HS-5 (cell line): ENCODE measurements around the gene ABCA2.
"Not testable (repeated sequence)": the region's sequence is repeated elsewhere in the genome, so short reads cannot be mapped to it uniquely, and the experiment has no call there.

Experiments used
- DNase-seq: peaks from one replicate; pipeline ENCODE4 v3.0.0-alpha.2; 2012; ENCODE audit warnings: low read depth

Gene ABCA2

GRCh38 chr9:137044502-137045177 is 16.6 kb upstream of the ABCA2 start:
- no peak for DNase-seq

- DNase-seq = no peak
Observed at GRCh38 chr9:137044037-137044436, 16.0 kb upstream of the ABCA2 start.

- DNase-seq = no peak
Observed at GRCh38 chr9:137042751-137043727, 15.0 kb upstream of the ABCA2 start.

DNA sequence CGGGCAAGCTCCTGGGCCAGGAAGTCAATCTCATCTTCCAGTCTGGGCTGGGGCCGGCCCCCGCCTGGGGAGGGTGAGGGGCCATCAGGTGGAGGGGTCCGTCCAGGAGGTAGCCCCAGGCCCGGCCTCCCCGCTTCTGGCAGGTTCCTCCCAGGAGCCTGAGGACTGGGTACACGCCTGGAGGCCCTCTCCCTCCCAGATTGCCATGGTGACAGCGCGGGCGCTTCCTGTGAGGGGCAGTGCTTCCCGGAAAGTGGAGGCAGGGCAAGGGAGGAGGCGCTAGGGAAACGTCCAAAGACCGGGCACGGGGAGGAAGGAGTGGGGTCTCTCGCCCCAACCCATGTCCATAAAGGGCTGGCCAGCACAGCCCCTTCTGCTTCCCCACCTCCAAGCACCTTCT is 13.1 kb upstream of the ABCA2 start:
- no peak for DNase-seq

GRCh38 chr9:137040568-137040967 is 12.5 kb upstream of the ABCA2 start:
- no peak for DNase-seq

- no peak for DNase-seq
Observed at GRCh38 chr9:137039611-137040366, 11.8 kb upstream of the ABCA2 start.

DNA sequence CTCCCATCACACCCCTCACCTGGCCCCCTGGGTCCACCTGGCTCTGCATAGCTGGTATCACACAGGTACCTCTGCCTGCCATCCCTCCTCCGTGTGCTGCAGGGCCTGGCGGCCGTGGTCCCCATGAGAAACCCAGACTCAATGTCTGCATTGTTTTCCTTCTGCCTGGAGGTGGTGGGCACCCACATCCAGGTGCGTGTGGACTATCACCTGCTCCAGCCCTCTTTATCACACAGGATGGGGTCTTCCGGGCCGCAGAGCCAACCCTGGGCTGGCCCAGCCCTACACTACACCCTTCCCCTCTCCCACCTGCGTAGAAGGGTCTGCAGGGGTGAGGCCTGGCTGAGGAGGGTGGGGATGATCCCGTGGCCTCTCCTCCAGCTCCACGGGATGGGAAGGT is 10.9 kb upstream of the ABCA2 start:
- DNase-seq = no peak

GRCh38 chr9:137037483-137037882 is 9.4 kb upstream of the ABCA2 start:
- DNase-seq = no peak

DNA sequence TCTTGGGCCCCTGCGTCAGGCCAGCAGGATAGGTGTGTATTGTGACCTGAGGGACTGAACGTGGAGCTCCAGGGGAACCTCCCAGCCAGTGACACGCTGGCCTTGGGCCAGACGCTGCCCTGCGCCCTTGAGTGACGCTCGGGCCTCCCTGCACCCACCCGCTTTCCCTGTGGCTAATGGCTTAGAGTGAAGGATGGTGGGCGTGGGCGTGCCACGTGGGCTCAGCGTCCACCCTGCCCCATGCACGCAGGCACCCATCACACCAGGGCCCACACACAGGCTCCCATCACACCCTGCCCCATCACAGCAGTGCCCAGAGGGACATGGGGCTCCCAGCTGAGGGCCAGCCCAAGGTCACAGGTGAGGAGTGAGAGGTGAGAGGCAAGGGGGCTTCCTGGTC is 9.0 kb upstream of the ABCA2 start:
- DNase-seq = no peak

GRCh38 chr9:137035937-137036336 is 7.9 kb upstream of the ABCA2 start:
- no peak for DNase-seq

DNA sequence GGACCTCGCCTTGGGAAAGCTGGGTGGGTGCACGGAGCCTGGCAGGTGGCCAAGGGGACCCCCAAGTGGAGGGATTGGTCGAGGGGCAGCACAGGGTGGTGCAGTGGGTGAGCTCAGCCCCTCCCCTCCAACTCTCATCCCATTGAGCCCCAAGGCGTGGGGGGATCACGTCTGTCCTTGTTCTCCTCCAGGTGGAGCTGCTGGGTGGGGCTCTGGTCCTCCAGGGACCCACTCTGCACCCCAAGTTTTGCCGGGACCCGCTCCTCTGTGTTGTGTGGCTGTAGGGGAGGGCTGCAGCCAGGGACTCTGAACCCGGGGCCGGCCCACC is 7.4 kb upstream of the ABCA2 start:
- no peak for DNase-seq

- no peak for DNase-seq
Observed at GRCh38 chr9:137034709-137035506, 6.9 kb upstream of the ABCA2 start.

- no peak for DNase-seq
Observed at GRCh38 chr9:137034039-137034708, 6.1 kb upstream of the ABCA2 start.

DNA sequence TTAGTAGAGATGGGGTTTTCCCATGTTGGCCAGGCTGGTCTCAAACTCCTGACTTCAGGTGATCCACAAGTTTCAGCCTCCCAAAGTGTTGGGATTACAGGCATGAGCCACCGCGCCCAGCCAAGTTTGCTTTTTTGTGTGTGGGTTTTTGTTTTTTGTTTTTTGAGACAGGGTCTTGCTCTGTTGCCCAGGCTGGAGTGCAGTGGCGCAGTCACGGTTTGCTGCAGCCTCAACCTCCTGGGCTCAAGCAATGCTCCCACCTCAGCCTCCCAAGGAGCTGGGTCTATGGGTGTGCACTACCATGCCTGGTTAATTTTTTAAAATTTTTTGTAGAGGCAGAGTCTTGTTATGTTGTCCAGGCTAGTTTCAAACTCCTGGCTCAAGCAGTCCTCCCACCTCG is 5.4 kb upstream of the ABCA2 start:
- DNase-seq = not testable (repeated sequence)

DNA sequence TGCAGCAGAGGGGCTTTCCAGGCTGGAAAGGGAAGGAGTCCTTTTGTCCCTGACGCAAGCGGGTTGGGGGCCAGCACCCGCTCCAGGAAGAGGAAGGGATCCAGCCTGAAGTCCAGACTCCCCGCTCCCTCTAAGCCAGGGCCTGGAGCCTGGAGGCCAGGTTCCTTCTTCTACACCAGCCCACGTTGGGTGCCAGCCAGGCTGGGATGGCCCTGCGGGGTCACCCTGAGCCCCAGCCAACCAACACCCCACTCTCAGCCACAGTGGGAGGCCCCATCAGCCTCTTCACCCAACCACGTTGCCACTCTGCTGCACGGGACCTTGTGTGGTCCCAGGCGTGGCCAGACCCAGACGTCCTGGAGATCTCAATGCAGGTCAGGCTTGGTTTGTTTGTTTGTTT is 4.8 kb upstream of the ABCA2 start:
- no peak for DNase-seq

DNA sequence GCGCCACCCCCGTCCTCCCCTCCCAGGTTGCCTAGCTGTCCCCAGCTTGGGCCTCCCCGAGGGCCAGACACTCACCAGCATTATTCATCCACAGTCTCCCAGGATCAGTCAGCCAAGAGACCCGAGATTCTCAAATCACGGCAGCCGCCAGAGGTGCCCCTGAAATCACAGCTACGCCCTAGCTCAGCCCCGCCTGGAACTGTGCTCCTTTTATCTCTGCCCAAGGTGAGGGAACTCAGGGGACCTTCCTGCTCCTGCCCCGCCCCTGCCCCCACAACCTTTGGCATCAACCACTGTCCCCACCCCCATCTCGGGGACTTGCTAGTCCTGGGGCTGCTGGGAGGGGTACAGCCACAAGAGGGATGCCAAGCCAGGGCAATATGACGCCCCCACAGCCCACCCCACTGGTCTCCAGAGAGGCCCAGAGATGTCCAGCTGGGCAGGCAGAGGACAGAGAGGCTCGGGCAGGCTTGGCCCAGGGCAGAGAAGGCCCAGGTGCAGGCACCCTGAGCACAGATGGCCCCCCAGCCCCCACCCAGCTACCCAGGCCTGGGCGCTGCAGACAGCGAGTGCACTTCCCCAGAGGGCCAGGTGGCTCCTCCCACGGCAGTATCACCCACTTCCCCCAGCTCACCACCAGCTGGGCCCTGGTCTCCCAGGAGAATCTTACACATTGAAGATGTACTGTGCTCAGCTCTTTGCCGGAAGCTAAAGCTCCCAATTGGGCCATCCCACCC is 4.0 kb upstream of the ABCA2 start, which contains the start of gene FUT7:
Gene FUT7 (minus strand): TSS at position 185 of the 737 bp plus-strand sequence. CDS start 97 bp downstream, at position 88.
- DNase-seq = no peak

GRCh38 chr9:137030538-137031527 is 2.8 kb upstream of the ABCA2 start:
- DNase-seq = no peak

- no peak for DNase-seq
Observed at GRCh38 chr9:137030006-137030405, 2.0 kb upstream of the ABCA2 start.
